ENCODE measurements around the gene MRPS10.
"Not testable (repeated sequence)": the region's sequence is repeated elsewhere in the genome, so short reads cannot be mapped to it uniquely, and the experiment has no call there.

The MRPS10 gene

GRCh38 chr6:42203183-42203582, 14.5 kb downstream of the MRPS10 start:
- Histone ChIP-seq H4K8ac (ENCODE audit: low read depth, low read length) (no peak overlapping the region), H2AFZ (ENCODE audit: low read length) (no peak overlapping the region), H3K4ac (ENCODE audit: low read length) (no peak overlapping the region), H2BK120ac (ENCODE audit: low read depth, low read length) (no peak overlapping the region), H3K23ac (ENCODE audit: low read depth, low read length, poor library complexity) (no peak overlapping the region), H3K4me1 (ENCODE audit: control insufficient read depth in 2 of 2, insufficient read depth in 1 of 2, low read depth in 1 of 2, low read length in 2 of 2) (no peaks in the 10 kb centered on the region), H3K27ac (replicated peaks; ENCODE audit: low read length) (no peak overlapping the region), H2BK5ac (ENCODE audit: low read length) (no peak overlapping the region), H3K36me3 (replicated peaks in 1 of 2; ENCODE audit: control insufficient read depth in 2 of 2, insufficient read depth in 2 of 2, low read length in 2 of 2) (peaks cover 4 to 43% of the 10 kb centered on the region in 2 donors), H3K18ac (ENCODE audit: low read length) (no peak overlapping the region), H3K14ac (ENCODE audit: low read length) (no peak overlapping the region), H3K9ac (ENCODE audit: low read depth, low read length, poor library complexity) (no peak overlapping the region), H2BK12ac (ENCODE audit: low read length) (no peak overlapping the region), H3K4me3 (ENCODE audit: low read length in 2 of 2) (no peak overlapping the region), H3K79me1 (ENCODE audit: low read depth, low read length) (peaks cover 2% of the 10 kb centered on the region), H3K9me3 (replicated peaks in 1 of 2; ENCODE audit: control insufficient read depth in 2 of 2, insufficient read depth in 1 of 2, low read depth in 1 of 2, low read length in 2 of 2) (no peaks in the 10 kb centered on the region), H3K27me3 (ENCODE audit: control insufficient read depth in 3 of 3, insufficient read depth in 3 of 3, low read depth in 1 of 3, low read length in 3 of 3) (no peaks in the 10 kb centered on the region), H2AK5ac (ENCODE audit: low read depth, low read length) (no peak overlapping the region), H3K4me2 (ENCODE audit: insufficient read depth, low read length, poor library complexity, severe bottlenecking) (no peak overlapping the region), H2BK15ac (ENCODE audit: low read length) (no peak overlapping the region), H4K91ac (ENCODE audit: low read depth, low read length, poor library complexity) (no peak overlapping the region)
- WGBS, 2 donors (ENCODE audit: extremely low coverage in 2 of 2, insufficient read length in 2 of 2, insufficient replicate concordance in 1 of 2): no CpG with 5 or more reads among the region's 3 CpGs
- no peak for DNase-seq (ENCODE audit: low spot score)

GRCh38 chr6:42202131-42202915, 15.3 kb downstream of the MRPS10 start:
- not testable (repeated sequence) for DNase-seq (ENCODE audit: low spot score)

GRCh38 chr6:42201382-42201781, 16.3 kb downstream of the MRPS10 start:
- Histone ChIP-seq H3K18ac (ENCODE audit: low read length) (no peak overlapping the region), H3K27ac (replicated peaks; ENCODE audit: low read length) (no peak overlapping the region), H3K36me3 (replicated peaks in 1 of 2; ENCODE audit: control insufficient read depth in 2 of 2, insufficient read depth in 2 of 2, low read length in 2 of 2) (peaks cover 2 to 28% of the 10 kb centered on the region in 2 donors), H2BK120ac (ENCODE audit: low read depth, low read length) (no peak overlapping the region), H2BK5ac (ENCODE audit: low read length) (no peak overlapping the region), H3K4me3 (ENCODE audit: low read length in 2 of 2) (no peak overlapping the region), H4K91ac (ENCODE audit: low read depth, low read length, poor library complexity) (no peak overlapping the region), H3K4me1 (ENCODE audit: control insufficient read depth in 2 of 2, insufficient read depth in 1 of 2, low read depth in 1 of 2, low read length in 2 of 2) (no peaks in the 10 kb centered on the region), H3K9me3 (replicated peaks in 1 of 2; ENCODE audit: control insufficient read depth in 2 of 2, insufficient read depth in 1 of 2, low read depth in 1 of 2, low read length in 2 of 2) (no peaks in the 10 kb centered on the region), H3K4me2 (ENCODE audit: insufficient read depth, low read length, poor library complexity, severe bottlenecking) (no peak overlapping the region), H3K27me3 (ENCODE audit: control insufficient read depth in 3 of 3, insufficient read depth in 3 of 3, low read depth in 1 of 3, low read length in 3 of 3) (no peaks in the 10 kb centered on the region), H3K9ac (ENCODE audit: low read depth, low read length, poor library complexity) (no peak overlapping the region), H2BK12ac (ENCODE audit: low read length) (no peak overlapping the region), H3K79me1 (ENCODE audit: low read depth, low read length) (no peaks in the 10 kb centered on the region), H3K14ac (ENCODE audit: low read length) (no peak overlapping the region), H4K8ac (ENCODE audit: low read depth, low read length) (no peak overlapping the region), H2AK5ac (ENCODE audit: low read depth, low read length) (no peak overlapping the region), H2BK15ac (ENCODE audit: low read length) (no peak overlapping the region), H3K4ac (ENCODE audit: low read length) (no peak overlapping the region), H2AFZ (ENCODE audit: low read length) (no peak overlapping the region), H3K23ac (ENCODE audit: low read depth, low read length, poor library complexity) (no peak overlapping the region)
- DNase-seq (ENCODE audit: low spot score): no peak
- whole genome bisulfite sequencing, 2 donors (ENCODE audit: extremely low coverage in 2 of 2, insufficient read length in 2 of 2, insufficient replicate concordance in 1 of 2): no CpG with 5 or more reads among the region's 3 CpGs

More at GRCh38 chr6:42202131-42202915, 15.3 kb downstream of the MRPS10 start:
- H4K8ac ChIP-seq (ENCODE audit: low read depth, low read length); H4K91ac ChIP-seq (ENCODE audit: low read depth, low read length, poor library complexity); H3K14ac ChIP-seq (ENCODE audit: low read length); H3K4ac ChIP-seq (ENCODE audit: low read length); H2BK120ac ChIP-seq (ENCODE audit: low read depth, low read length); H3K4me3 ChIP-seq (ENCODE audit: low read length in 2 of 2); H2BK12ac ChIP-seq (ENCODE audit: low read length); H3K4me1 ChIP-seq (ENCODE audit: control insufficient read depth in 2 of 2, insufficient read depth in 1 of 2, low read depth in 1 of 2, low read length in 2 of 2); H3K27ac ChIP-seq (replicated peaks; ENCODE audit: low read length); H2AFZ ChIP-seq (ENCODE audit: low read length); H3K79me1 ChIP-seq (ENCODE audit: low read depth, low read length); H3K9me3 ChIP-seq (replicated peaks in 1 of 2; ENCODE audit: control insufficient read depth in 2 of 2, insufficient read depth in 1 of 2, low read depth in 1 of 2, low read length in 2 of 2); H3K23ac ChIP-seq (ENCODE audit: low read depth, low read length, poor library complexity); H3K4me2 ChIP-seq (ENCODE audit: insufficient read depth, low read length, poor library complexity, severe bottlenecking); H2BK15ac ChIP-seq (ENCODE audit: low read length); H2BK5ac ChIP-seq (ENCODE audit: low read length); H3K27me3 ChIP-seq (ENCODE audit: control insufficient read depth in 3 of 3, insufficient read depth in 3 of 3, low read depth in 1 of 3, low read length in 3 of 3); H2AK5ac ChIP-seq (ENCODE audit: low read depth, low read length); H3K18ac ChIP-seq (ENCODE audit: low read length); H3K9ac ChIP-seq (ENCODE audit: low read depth, low read length, poor library complexity): not testable (repeated sequence)
- no CpG with 5 or more reads among the region's 13 CpGs for WGBS, 2 donors (ENCODE audit: extremely low coverage in 2 of 2, insufficient read length in 2 of 2, insufficient replicate concordance in 1 of 2)
- peaks cover 4 to 34% of the 10 kb centered on the region in 2 donors for H3K36me3 ChIP-seq (replicated peaks in 1 of 2; ENCODE audit: control insufficient read depth in 2 of 2, insufficient read depth in 2 of 2, low read length in 2 of 2)

GRCh38 chr6:42200035-42200434, 17.6 kb downstream of the MRPS10 start:
- peaks cover 2 to 19% of the 10 kb centered on the region in 2 donors for H3K36me3 ChIP-seq (replicated peaks in 1 of 2; ENCODE audit: control insufficient read depth in 2 of 2, insufficient read depth in 2 of 2, low read length in 2 of 2)
- no peak overlapping the region for H3K18ac ChIP-seq (ENCODE audit: low read length)
- no peak overlapping the region for H2BK12ac ChIP-seq (ENCODE audit: low read length)
- no peak overlapping the region for H3K23ac ChIP-seq (ENCODE audit: low read depth, low read length, poor library complexity)
- DNase-seq (ENCODE audit: low spot score): no peak
- no peaks in the 10 kb centered on the region for H3K27me3 ChIP-seq (ENCODE audit: control insufficient read depth in 3 of 3, insufficient read depth in 3 of 3, low read depth in 1 of 3, low read length in 3 of 3)
- H4K8ac ChIP-seq (ENCODE audit: low read depth, low read length): no peak overlapping the region
- no peak overlapping the region for H3K4me3 ChIP-seq (ENCODE audit: low read length in 2 of 2)
- H3K4me2 ChIP-seq (ENCODE audit: insufficient read depth, low read length, poor library complexity, severe bottlenecking): no peak overlapping the region
- no peak overlapping the region for H3K14ac ChIP-seq (ENCODE audit: low read length)
- no peaks in the 10 kb centered on the region for H3K9me3 ChIP-seq (replicated peaks in 1 of 2; ENCODE audit: control insufficient read depth in 2 of 2, insufficient read depth in 1 of 2, low read depth in 1 of 2, low read length in 2 of 2)
- no peak overlapping the region for H3K4ac ChIP-seq (ENCODE audit: low read length)
- H3K79me1 ChIP-seq (ENCODE audit: low read depth, low read length): no peaks in the 10 kb centered on the region
- H2BK120ac ChIP-seq (ENCODE audit: low read depth, low read length): no peak overlapping the region
- H4K91ac ChIP-seq (ENCODE audit: low read depth, low read length, poor library complexity): no peak overlapping the region
- no peak overlapping the region for H2BK15ac ChIP-seq (ENCODE audit: low read length)
- no peak overlapping the region for H2AK5ac ChIP-seq (ENCODE audit: low read depth, low read length)
- no peak overlapping the region for H2AFZ ChIP-seq (ENCODE audit: low read length)
- no peak overlapping the region for H3K27ac ChIP-seq (replicated peaks; ENCODE audit: low read length)
- H2BK5ac ChIP-seq (ENCODE audit: low read length): no peak overlapping the region
- H3K4me1 ChIP-seq (ENCODE audit: control insufficient read depth in 2 of 2, insufficient read depth in 1 of 2, low read depth in 1 of 2, low read length in 2 of 2): no peaks in the 10 kb centered on the region
- no peak overlapping the region for H3K9ac ChIP-seq (ENCODE audit: low read depth, low read length, poor library complexity)
- no CpG with 5 or more reads among the region's 1 CpG for WGBS, 2 donors (ENCODE audit: extremely low coverage in 2 of 2, insufficient read length in 2 of 2, insufficient replicate concordance in 1 of 2)
